Left kidney (tissue), 2 donors: ENCODE data around the gene JMJD4. TPM values are rescaled to one million over a fixed set of nuclear protein-coding genes. Genes with fewer than 3 reads are reported as not detected.
A peak's percentile ranks its signal among the peaks of the same experiment; 100 is the strongest.

Experiments
- DNase-seq: peaks from one replicate; pipeline ENCODE4 v3.0.0-alpha.2; 2013
- polyA plus RNA-seq: library from polyadenylated mRNA; unstranded; fragments of 120-200 nt; gene quantifications from one replicate; pipeline ENCODE4 v1.2.1, GENCODE V29; 2013; ENCODE audit not compliant: insufficient read length

The JMJD4 gene
- polyA plus RNA-seq, 1 donor = 16.6 TPM

- DNase-seq = no peak
Observed at GRCh38 chr1:227769047-227769935, 34.2 kb upstream of the JMJD4 start.

- DNase-seq = no peak
Observed at GRCh38 chr1:227768640-227769039, 33.5 kb upstream of the JMJD4 start.

GRCh38 chr1:227768125-227768439, 33.0 kb upstream of the JMJD4 start:
- DNase-seq = no peak

GRCh38 chr1:227767401-227768124, 32.5 kb upstream of the JMJD4 start:
- no peak for DNase-seq

- no peak for DNase-seq
Observed at GRCh38 chr1:227766653-227767277, 31.7 kb upstream of the JMJD4 start.

- no peak for DNase-seq
Observed at GRCh38 chr1:227766015-227766634, 31.0 kb upstream of the JMJD4 start.

- no peak for DNase-seq
Observed at GRCh38 chr1:227765261-227766014, 30.3 kb upstream of the JMJD4 start.

- DNase-seq = no peak
Observed at GRCh38 chr1:227764019-227764391, 28.9 kb upstream of the JMJD4 start.

GRCh38 chr1:227763246-227764018, 28.3 kb upstream of the JMJD4 start:
- no peak for DNase-seq

- peak; percentile 69 for DNase-seq
Observed at GRCh38 chr1:227762231-227762911, 27.3 kb upstream of the JMJD4 start.

- DNase-seq = no peak
Observed at GRCh38 chr1:227761621-227762230, 26.6 kb upstream of the JMJD4 start.

GRCh38 chr1:227760377-227760776, 25.3 kb upstream of the JMJD4 start:
- DNase-seq = no peak

- DNase-seq = peak; percentile 54
Observed at GRCh38 chr1:227759341-227760300, 24.5 kb upstream of the JMJD4 start.

GRCh38 chr1:227758366-227758765, 23.3 kb upstream of the JMJD4 start:
- no peak for DNase-seq

GRCh38 chr1:227757781-227758180, 22.7 kb upstream of the JMJD4 start:
- no peak for DNase-seq

- no peak for DNase-seq
Observed at GRCh38 chr1:227756172-227756959, 21.3 kb upstream of the JMJD4 start.

GRCh38 chr1:227754958-227755357, 19.9 kb upstream of the JMJD4 start:
- DNase-seq = no peak
